PC-3 (cell line): ENCODE data around the gene BRD3. TPM values are rescaled to one million over a fixed set of nuclear protein-coding genes. Genes with fewer than 3 reads are reported as not detected.
"Not testable (repeated sequence)": the region's sequence is repeated elsewhere in the genome, so short reads cannot be mapped to it uniquely, and the experiment has no call there.

Experiments used
- ATAC-seq: fragments of 200-7000 bp; cut with Tn5 transposase; 2 replicates; pipeline ENCODE4 v1.9.1; 2020; ENCODE audit warnings: mild to moderate bottlenecking, moderate library complexity
- BruUV-seq: library from RNA; stranded (reverse); fragments of 400-500 nt; replicated peaks from 2 replicates; lab custom pipeline; 2021; lab: Mats Ljungman, UMichigan
- CTCF ChIA-PET: fragments of 300-600 bp; sonication (Branson Sonifier 250); formaldehyde crosslinking; loops from one replicate; lab custom pipeline; 2022; ENCODE audit warnings: antibody characterized with exemption; lab: Charles Lee
- POLR2A ChIA-PET: fragments of 300-600 bp; sonication (Branson Sonifier 250); formaldehyde crosslinking; loops from one replicate; lab custom pipeline; 2022; ENCODE audit warnings: antibody characterized with exemption; ENCODE audit not compliant: unreplicated experiment; lab: Charles Lee
- DNase-seq: peaks from one replicate; pipeline ENCODE4 v3.0.0-alpha.2; 2015
- H2AFZ ChIP-seq: fragments of 300-600 bp; sonication (generic); 2 replicates; pipeline ENCODE4 v1.6.0; 2016; ENCODE audit warnings: antibody characterized with exemption, low read length
- H3F3A ChIP-seq: fragments of 300-600 bp; sonication (generic); one replicate; pipeline ENCODE4 v1.6.0; 2017; ENCODE audit warnings: antibody characterized with exemption, low read length, control low read depth, mild to moderate bottlenecking; ENCODE audit not compliant: unreplicated experiment
- H3K27ac ChIP-seq: fragments of 300-600 bp; sonication (generic); 2 replicates; pipeline ENCODE4 v1.5.1; 2016; ENCODE audit warnings: mild to moderate bottlenecking, low read length
- H3K27me3 ChIP-seq: fragments of 300-600 bp; sonication (generic); 2 replicates; pipeline ENCODE4 v1.6.1; 2016; ENCODE audit warnings: low read length, mixed read lengths
- H3K36me3 ChIP-seq: fragments of 300-600 bp; sonication (generic); 2 replicates; pipeline ENCODE4 v1.6.1; 2016; ENCODE audit warnings: low read depth, mixed run types, low read length, mixed read lengths
- H3K4me1 ChIP-seq: fragments of 300-600 bp; sonication (generic); 2 replicates; pipeline ENCODE4 v1.5.1; 2016; ENCODE audit warnings: low read length; ENCODE audit not compliant: insufficient read depth
- H3K4me2 ChIP-seq: fragments of 300-600 bp; sonication (generic); 2 replicates; pipeline ENCODE4 v1.6.0; 2016; ENCODE audit warnings: low read length
- H3K4me3 ChIP-seq: fragments of 300-600 bp; sonication (generic); 2 replicates; pipeline ENCODE4 v1.5.1; 2016; ENCODE audit warnings: mild to moderate bottlenecking, low read length, mixed read lengths
- H3K79me2 ChIP-seq: fragments of 300-600 bp; sonication (generic); 2 replicates; pipeline ENCODE4 v1.6.1; 2017; ENCODE audit warnings: low read length, mixed read lengths
- H3K9ac ChIP-seq: fragments of 300-600 bp; sonication (generic); 2 replicates; pipeline ENCODE4 v1.6.0; 2016; ENCODE audit warnings: mild to moderate bottlenecking, low read length
- H3K9me2 ChIP-seq: fragments of 300-600 bp; sonication (generic); replicated peaks from 2 replicates; pipeline ENCODE4 v1.6.1; 2016; ENCODE audit warnings: mixed run types, low read length, mixed read lengths
- H3K9me3 ChIP-seq: fragments of 300-600 bp; sonication (generic); 2 replicates; pipeline ENCODE4 v1.6.1; 2016; ENCODE audit warnings: low read length, mixed read lengths
- H4K20me1 ChIP-seq: fragments of 300-600 bp; sonication (generic); 2 replicates; pipeline ENCODE4 v1.6.1; 2016; ENCODE audit warnings: low read length, mixed read lengths
- EZH2 ChIP-seq: fragments of 300-600 bp; sonication (generic); IDR thresholded peaks from one replicate; pipeline ENCODE4 v1.6.1; 2017; ENCODE audit warnings: antibody characterized with exemption, mild to moderate bottlenecking, low read length; ENCODE audit not compliant: unreplicated experiment
- EZH2phosphoT487 ChIP-seq: fragments of 300-600 bp; sonication (generic); IDR thresholded peaks from 2 replicates; pipeline ENCODE4 v1.6.1; 2018; ENCODE audit warnings: mild to moderate bottlenecking, antibody characterized with exemption, low read length, borderline replicate concordance
- intact Hi-C: fragments of 100-400 bp; cut with micrococcal nuclease; formaldehyde crosslinking; loops from 2 replicates; pipeline ENCODE4 v1.9.0; 2023
- total RNA-seq: library from RNA; depleted of rRNA; stranded (reverse); fragments of >200 nt; gene quantifications from 2 replicates; pipeline ENCODE4 v1.2.3, GENCODE V29; 2014
- TF ChIP-seq, protein P1 (sequence below): fragments of 300-600 bp; sonication (generic); conservative IDR thresholded peaks from 2 replicates; pipeline ENCODE4 v1.5.1; 2017; ENCODE audit warnings: antibody characterized with exemption, low read depth, mild to moderate bottlenecking, low read length

Gene BRD3
- total RNA-seq, 1 experiment from 2014 or later, result 5.5 TPM

- H3K9ac ChIP-seq, result peak overlapping the region; percentile 83
- TF ChIP-seq, protein P1, sequence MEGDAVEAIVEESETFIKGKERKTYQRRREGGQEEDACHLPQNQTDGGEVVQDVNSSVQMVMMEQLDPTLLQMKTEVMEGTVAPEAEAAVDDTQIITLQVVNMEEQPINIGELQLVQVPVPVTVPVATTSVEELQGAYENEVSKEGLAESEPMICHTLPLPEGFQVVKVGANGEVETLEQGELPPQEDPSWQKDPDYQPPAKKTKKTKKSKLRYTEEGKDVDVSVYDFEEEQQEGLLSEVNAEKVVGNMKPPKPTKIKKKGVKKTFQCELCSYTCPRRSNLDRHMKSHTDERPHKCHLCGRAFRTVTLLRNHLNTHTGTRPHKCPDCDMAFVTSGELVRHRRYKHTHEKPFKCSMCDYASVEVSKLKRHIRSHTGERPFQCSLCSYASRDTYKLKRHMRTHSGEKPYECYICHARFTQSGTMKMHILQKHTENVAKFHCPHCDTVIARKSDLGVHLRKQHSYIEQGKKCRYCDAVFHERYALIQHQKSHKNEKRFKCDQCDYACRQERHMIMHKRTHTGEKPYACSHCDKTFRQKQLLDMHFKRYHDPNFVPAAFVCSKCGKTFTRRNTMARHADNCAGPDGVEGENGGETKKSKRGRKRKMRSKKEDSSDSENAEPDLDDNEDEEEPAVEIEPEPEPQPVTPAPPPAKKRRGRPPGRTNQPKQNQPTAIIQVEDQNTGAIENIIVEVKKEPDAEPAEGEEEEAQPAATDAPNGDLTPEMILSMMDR, result no peak
- TF ChIP-seq EZH2, result no peak
- no peak for TF ChIP-seq EZH2phosphoT487
- ChIA-PET POLR2A (no interaction called here), CTCF (no interaction called here)
- H4K20me1 ChIP-seq, result peaks cover 11% of the 10 kb centered on the region; the same call in 1 of the 2 replicates
- peaks cover 13% of the 10 kb centered on the region for H3K4me1 ChIP-seq
- H3K27ac ChIP-seq, result peak overlapping the region; percentile 75
- H3K4me2 ChIP-seq, result peak overlapping the region; percentile 94
- peak; percentile 30 for ATAC-seq
- TSS peak; percentile 23 for BruUV-seq
- intact Hi-C loops, result loop anchor here (2.0 kb wide), 1 partner anchor 46 kb away; no protein-coding TSS in a partner anchor
- H3K27me3 ChIP-seq, result no peaks in the 10 kb centered on the region
- peak overlapping the region; percentile 75 for H2AFZ ChIP-seq
- no peaks in the 10 kb centered on the region for H3K9me3 ChIP-seq
- H3F3A ChIP-seq, result no peaks in the 10 kb centered on the region
- H3K36me3 ChIP-seq, result no peaks in the 10 kb centered on the region
- no peaks in the 10 kb centered on the region for H3K9me2 ChIP-seq
- peak overlapping the region; percentile 92 for H3K4me3 ChIP-seq
- peak; percentile 62 for DNase-seq
- peaks cover 57% of the 10 kb centered on the region for H3K79me2 ChIP-seq
Observed at GRCh38 chr9:133990366-133991213, 77.2 kb downstream of the BRD3 start.

GRCh38 chr9:133989625-133990365, 78.0 kb downstream of the BRD3 start:
- no peaks in the 10 kb centered on the region for H3F3A ChIP-seq
- no peak overlapping the region for H3K27ac ChIP-seq
- TF ChIP-seq EZH2phosphoT487 (no peak), EZH2 (no peak)
- TF ChIP-seq, protein P1, result no peak
- no peak for ATAC-seq
- no peak for DNase-seq
- H3K4me2 ChIP-seq, result peak overlapping the region; percentile 94
- BruUV-seq, result no TSS peak
- H3K9me3 ChIP-seq, result no peaks in the 10 kb centered on the region
- H2AFZ ChIP-seq, result no peak overlapping the region
- peaks cover 11% of the 10 kb centered on the region; the same call in 1 of the 2 replicates for H4K20me1 ChIP-seq
- H3K4me3 ChIP-seq, result peak overlapping the region; percentile 92
- peaks cover 64% of the 10 kb centered on the region for H3K79me2 ChIP-seq
- peaks cover 13% of the 10 kb centered on the region for H3K4me1 ChIP-seq
- H3K27me3 ChIP-seq, result no peaks in the 10 kb centered on the region
- H3K9me2 ChIP-seq, result no peaks in the 10 kb centered on the region
- POLR2A ChIA-PET, result no interaction called here
- intact Hi-C loops, result loop anchor here (2.0 kb wide), 1 partner anchor 45 kb away; no protein-coding TSS in a partner anchor
- H3K36me3 ChIP-seq, result no peaks in the 10 kb centered on the region
- CTCF ChIA-PET, result no interaction called here
- H3K9ac ChIP-seq, result no peak overlapping the region

DNA sequence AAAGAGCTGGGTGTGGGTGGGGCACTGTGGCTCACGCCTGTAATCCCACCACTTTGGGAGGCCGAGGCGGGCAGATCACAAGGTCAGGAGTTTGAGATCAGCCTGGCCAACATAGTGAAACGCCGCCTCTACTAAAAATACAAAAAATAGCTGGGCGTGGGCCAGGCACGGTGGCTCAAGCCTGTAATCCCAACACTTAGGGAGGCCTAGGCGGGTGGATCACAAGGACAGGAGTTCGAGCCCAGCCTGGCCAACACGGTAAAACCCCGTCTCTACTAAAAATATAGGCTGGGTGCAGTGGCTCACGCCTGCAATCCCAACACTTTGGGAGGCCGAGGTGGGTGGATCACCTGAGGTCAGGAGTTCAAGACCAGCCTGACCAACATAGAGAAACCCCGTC, 79.1 kb downstream of the BRD3 start:
- H3K4me2 ChIP-seq, DNase-seq, intact Hi-C loops, H3K36me3 ChIP-seq, H3K4me3 ChIP-seq, H3K9me2 ChIP-seq, ATAC-seq, H3K27ac ChIP-seq, H3K27me3 ChIP-seq, CTCF ChIA-PET, H2AFZ ChIP-seq, BruUV-seq, H3K9me3 ChIP-seq, POLR2A ChIA-PET, H3K9ac ChIP-seq, H3F3A ChIP-seq: not testable (repeated sequence)
- Histone ChIP-seq H4K20me1 (peaks cover 11% of the 10 kb centered on the region; the same call in 1 of the 2 replicates), H3K4me1 (peaks cover 10% of the 10 kb centered on the region), H3K79me2 (peaks cover 74% of the 10 kb centered on the region)
